Measurements from ENCODE around the gene MRPL16.
"Not testable (repeated sequence)": the region's sequence is repeated elsewhere in the genome, so short reads cannot be mapped to it uniquely, and the experiment has no call there.

The MRPL16 gene

DNA sequence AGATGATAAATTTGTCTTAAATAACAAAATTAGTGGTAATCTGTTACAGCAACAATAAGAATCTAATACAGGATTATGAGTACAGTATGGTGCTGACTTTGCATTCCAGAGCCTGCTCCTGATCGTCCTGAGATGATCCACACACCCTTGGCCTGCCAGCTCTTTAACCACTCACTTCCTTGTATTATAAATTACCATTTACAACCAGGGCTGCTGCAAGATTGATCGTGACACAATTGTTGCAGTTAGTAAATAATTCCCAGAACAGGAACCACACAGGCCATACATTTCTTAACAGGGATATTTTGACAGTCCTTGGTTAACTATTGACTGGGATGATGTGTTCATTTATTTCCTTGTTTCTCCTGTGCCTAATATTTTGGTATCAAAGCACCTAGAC, 38.6 kb upstream of the MRPL16 start:
- Histone ChIP-seq H3K27me3 (ENCODE audit: insufficient read depth, low read depth) (no peaks in the 10 kb centered on the region), H3K4me3 (IDR thresholded peaks at IDR 0.05; ENCODE audit: insufficient read depth, low read depth, low read length) (no peak overlapping the region), H4K20me1 (ENCODE audit: insufficient read depth) (no peaks in the 10 kb centered on the region), H2AFZ (ENCODE audit: low read depth) (no peak overlapping the region), H3K36me3 (ENCODE audit: insufficient read depth) (no peaks in the 10 kb centered on the region), H3K9ac (no peak overlapping the region), H3K4me2 (no peak overlapping the region), H3K4me1 (ENCODE audit: low read depth, poor library complexity, severe bottlenecking) (no peaks in the 10 kb centered on the region), H3K79me2 (ENCODE audit: insufficient read depth, low read depth) (no peaks in the 10 kb centered on the region), H3K27ac (no peak overlapping the region)
- no peak for TF ChIP-seq CTCF (conservative IDR thresholded peaks at IDR 0.05; ENCODE audit: low read depth, low read length)

- not testable (repeated sequence) for H2AFZ ChIP-seq (ENCODE audit: low read depth); H3K4me3 ChIP-seq (IDR thresholded peaks at IDR 0.05; ENCODE audit: insufficient read depth, low read depth, low read length); H3K9ac ChIP-seq; H3K27ac ChIP-seq; H3K79me2 ChIP-seq (ENCODE audit: insufficient read depth, low read depth); H3K36me3 ChIP-seq (ENCODE audit: insufficient read depth); H4K20me1 ChIP-seq (ENCODE audit: insufficient read depth); H3K27me3 ChIP-seq (ENCODE audit: insufficient read depth, low read depth); H3K4me1 ChIP-seq (ENCODE audit: low read depth, poor library complexity, severe bottlenecking); H3K4me2 ChIP-seq
Observed at GRCh38 chr11:59848439-59848838, 37.9 kb upstream of the MRPL16 start.

GRCh38 chr11:59847626-59848025, 37.0 kb upstream of the MRPL16 start:
- no peaks in the 10 kb centered on the region for H3K36me3 ChIP-seq (ENCODE audit: insufficient read depth)
- no peak overlapping the region for H3K27ac ChIP-seq
- H3K79me2 ChIP-seq (ENCODE audit: insufficient read depth, low read depth), result no peaks in the 10 kb centered on the region
- H3K27me3 ChIP-seq (ENCODE audit: insufficient read depth, low read depth), result no peaks in the 10 kb centered on the region
- no peaks in the 10 kb centered on the region for H3K4me1 ChIP-seq (ENCODE audit: low read depth, poor library complexity, severe bottlenecking)
- no peak overlapping the region for H2AFZ ChIP-seq (ENCODE audit: low read depth)
- no peak overlapping the region for H3K4me2 ChIP-seq
- no peak overlapping the region for H3K4me3 ChIP-seq (IDR thresholded peaks at IDR 0.05; ENCODE audit: insufficient read depth, low read depth, low read length)
- H3K9ac ChIP-seq, result no peak overlapping the region
- H4K20me1 ChIP-seq (ENCODE audit: insufficient read depth), result no peaks in the 10 kb centered on the region
- no peak for TF ChIP-seq CTCF (conservative IDR thresholded peaks at IDR 0.05; ENCODE audit: low read depth, low read length)

GRCh38 chr11:59846556-59846955, 36.0 kb upstream of the MRPL16 start:
- no peaks in the 10 kb centered on the region for H3K79me2 ChIP-seq (ENCODE audit: insufficient read depth, low read depth)
- no peak overlapping the region for H2AFZ ChIP-seq (ENCODE audit: low read depth)
- H3K4me3 ChIP-seq (IDR thresholded peaks at IDR 0.05; ENCODE audit: insufficient read depth, low read depth, low read length), result no peak overlapping the region
- no peak overlapping the region for H3K27ac ChIP-seq
- no peak overlapping the region for H3K9ac ChIP-seq
- no peaks in the 10 kb centered on the region for H3K36me3 ChIP-seq (ENCODE audit: insufficient read depth)
- TF ChIP-seq CTCF (conservative IDR thresholded peaks at IDR 0.05; ENCODE audit: low read depth, low read length), result no peak
- no peak overlapping the region for H3K4me2 ChIP-seq
- H3K27me3 ChIP-seq (ENCODE audit: insufficient read depth, low read depth), result no peaks in the 10 kb centered on the region
- H3K4me1 ChIP-seq (ENCODE audit: low read depth, poor library complexity, severe bottlenecking), result peaks cover 4% of the 10 kb centered on the region
- no peaks in the 10 kb centered on the region for H4K20me1 ChIP-seq (ENCODE audit: insufficient read depth)

- H3K27ac ChIP-seq, result no peak within 1 kb of the TSS
- H3K27me3 ChIP-seq (ENCODE audit: insufficient read depth, low read depth), result no peaks in the 10 kb centered on the region
- H3K4me2 ChIP-seq, result no peak within 1 kb of the TSS
- H3K79me2 ChIP-seq (ENCODE audit: insufficient read depth, low read depth), result no peaks in the 10 kb centered on the region
- no peak within 1 kb of the TSS for H3K9ac ChIP-seq
- H2AFZ ChIP-seq (ENCODE audit: low read depth), result no peak within 1 kb of the TSS
- no peaks in the 10 kb centered on the region for H3K36me3 ChIP-seq (ENCODE audit: insufficient read depth)
- peaks cover 13% of the 10 kb centered on the region for H3K4me1 ChIP-seq (ENCODE audit: low read depth, poor library complexity, severe bottlenecking)
- H4K20me1 ChIP-seq (ENCODE audit: insufficient read depth), result no peaks in the 10 kb centered on the region
- TF ChIP-seq CTCF (conservative IDR thresholded peaks at IDR 0.05; ENCODE audit: low read depth, low read length), result no peak
- H3K4me3 ChIP-seq (IDR thresholded peaks at IDR 0.05; ENCODE audit: insufficient read depth, low read depth, low read length), result no peak within 1 kb of the TSS
Observed at GRCh38 chr11:59845399-59845798, 34.8 kb upstream of the MRPL16 start, which contains the start of gene CBLIF. Gene CBLIF, minus strand, starts transcription at chr11:59845499. Its CDS starts 46 bp downstream, at chr11:59845453.
